Renal cortex interstitium (tissue), 3 donors: ENCODE results near the gene DYRK4. TPM values are rescaled to one million over a fixed set of nuclear protein-coding genes. Genes with fewer than 3 reads are reported as not detected.

ENCODE experiments used
- polyA plus RNA-seq, 3 donors: library from polyadenylated mRNA; unstranded; fragments of 120-200 nt; gene quantifications; one replicate each; pipeline ENCODE4 v1.2.1, GENCODE V29; 2013; ENCODE audit not compliant: insufficient read length in 3 of 3

Gene DYRK4
- polyA plus RNA-seq, 3 donors = 49.2 to 54.9 (median 54.0) TPM

Other genes with a start within 250 kb of the DYRK4 start
- 1 to 10 TPM; 4.9 to 8.3 (median 7.4) TPM for gene TIGAR, start 241.0 kb upstream of the DYRK4 start, polyA plus RNA-seq
- gene FGF23, start 182.5 kb upstream of the DYRK4 start, polyA plus RNA-seq = under 1 TPM in 2 of 3 donors, not detected in 1; 0.03 to 0.05 TPM
- not detected for gene FGF6, start 116.4 kb upstream of the DYRK4 start, polyA plus RNA-seq
- 10 to 100 TPM; 22.7 to 37.1 (median 29.0) TPM for gene RAD51AP1, start 23.3 kb upstream of the DYRK4 start, polyA plus RNA-seq
- gene AKAP3, start 86.8 kb downstream of the DYRK4 start, polyA plus RNA-seq = 1 to 10 TPM; 3.8 to 4.4 (median 3.8) TPM
- 100 to 1,000 TPM; 113 to 124 (median 118) TPM for gene NDUFA9, start 86.9 kb downstream of the DYRK4 start, polyA plus RNA-seq
- gene GALNT8, start 158.2 kb downstream of the DYRK4 start, polyA plus RNA-seq = 1 to 10 TPM; 2.3 to 3.8 (median 3.2) TPM